Activated CD4-positive, alpha-beta memory T cell treated with anti-CD3 and anti-CD28 coated beads, Interleukin-2, amount 10 ng/mL, durations not matched to agents 7 days and 5 days (primary cell): ENCODE measurements around the gene EVC. TPM values are rescaled to one million over a fixed set of nuclear protein-coding genes. Genes with fewer than 3 reads are reported as not detected.

Source experiments
- CTCF ChIA-PET: fragments of 350-600 bp; sonication (Branson Sonifier 250); formaldehyde crosslinking; loops from one replicate; lab custom pipeline; 2021; ENCODE audit warnings: antibody characterized with exemption, inconsistent platforms; lab: Charles Lee
- POLR2A ChIA-PET: fragments of 350-600 bp; sonication (Branson Sonifier 250); formaldehyde crosslinking; loops from one replicate; lab custom pipeline; 2021; ENCODE audit warnings: antibody characterized with exemption; lab: Charles Lee
- DNase-seq: peaks from one replicate; pipeline ENCODE4 v3.0.0-alpha.2; 2020
- H3K27ac Mint-ChIP-seq: one replicate; pipeline ENCODE4 v1.8.0; 2021; ENCODE audit warnings: mild to moderate bottlenecking, mixed read lengths
- H3K27me3 Mint-ChIP-seq: one replicate; pipeline ENCODE4 v1.8.0; 2021; ENCODE audit warnings: mixed read lengths
- H3K36me3 Mint-ChIP-seq: one replicate; pipeline ENCODE4 v1.8.0; 2021; ENCODE audit warnings: low read depth, mixed read lengths
- H3K4me1 Mint-ChIP-seq: one replicate; pipeline ENCODE4 v1.8.0; 2021; ENCODE audit warnings: mixed read lengths
- H3K4me3 Mint-ChIP-seq: one replicate; pipeline ENCODE4 v1.8.0; 2021; ENCODE audit warnings: mild to moderate bottlenecking, mixed read lengths
- H3K9me3 Mint-ChIP-seq: one replicate; pipeline ENCODE4 v1.8.0; 2021; ENCODE audit warnings: mixed read lengths
- total RNA-seq, 2 experiments: library from RNA; stranded (reverse); gene quantifications; one replicate each; pipeline ENCODE4 v1.2.3, GENCODE V29; 2021

The EVC gene
- total RNA-seq, 2 experiments from 2014 or later, result 3.2 to 4.7 TPM

DNA sequence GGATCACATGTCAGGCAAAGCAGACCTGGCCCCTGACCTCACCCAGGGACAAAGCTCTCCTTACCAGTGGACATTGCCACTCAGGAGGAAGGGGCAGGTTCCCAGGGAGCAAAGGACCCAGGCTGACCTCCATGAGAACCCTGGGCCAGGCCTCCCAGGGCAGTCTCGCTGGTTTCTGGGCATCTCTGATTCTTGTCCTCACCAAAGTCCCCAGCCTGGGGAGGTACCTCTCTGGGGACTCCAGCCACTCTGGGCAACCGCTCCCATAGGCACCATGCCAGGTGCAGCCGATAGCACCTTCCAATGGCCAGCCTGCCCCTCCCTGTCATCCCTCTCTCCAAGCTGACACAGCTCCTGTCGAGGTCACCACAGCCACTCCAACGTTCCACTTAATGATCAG lies 10.5 kb upstream of the EVC start:
- Mint-ChIP-seq H3K27me3 (no peaks in the 10 kb centered on the region), H3K9me3 (peaks cover 5% of the 10 kb centered on the region), H3K27ac (no peak overlapping the region), H3K4me3 (no peak overlapping the region), H3K36me3 (no peaks in the 10 kb centered on the region), H3K4me1 (no peaks in the 10 kb centered on the region)
- ChIA-PET CTCF (no interaction called here), POLR2A (no interaction called here)
- no peak for DNase-seq

DNA sequence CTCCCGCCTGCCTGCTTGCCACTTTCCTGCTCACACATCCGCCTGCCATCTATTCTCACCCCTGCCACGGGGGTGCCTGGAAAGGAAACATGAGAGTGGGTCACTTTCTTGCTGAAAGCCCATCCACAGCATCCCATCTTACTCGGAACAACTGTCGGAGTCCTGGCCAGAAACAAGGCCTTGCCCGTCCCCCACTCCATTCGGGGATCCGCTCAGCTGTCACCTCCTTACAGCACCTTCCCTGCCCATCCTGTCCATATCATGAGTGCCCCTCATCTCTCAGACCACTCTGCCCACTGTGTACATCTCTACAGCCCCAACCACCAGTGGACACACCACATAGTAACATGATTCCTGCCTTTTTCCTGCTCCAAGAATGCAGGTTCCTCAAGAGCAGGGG lies 9.0 kb upstream of the EVC start:
- ChIA-PET POLR2A (no interaction called here), CTCF (no interaction called here)
- peaks cover 5% of the 10 kb centered on the region for H3K9me3 Mint-ChIP-seq
- DNase-seq, result no peak
- peaks cover 5% of the 10 kb centered on the region for H3K27me3 Mint-ChIP-seq
- H3K4me1 Mint-ChIP-seq, result peaks cover 4% of the 10 kb centered on the region
- no peak overlapping the region for H3K4me3 Mint-ChIP-seq
- no peak overlapping the region for H3K27ac Mint-ChIP-seq
- H3K36me3 Mint-ChIP-seq, result no peaks in the 10 kb centered on the region

DNA sequence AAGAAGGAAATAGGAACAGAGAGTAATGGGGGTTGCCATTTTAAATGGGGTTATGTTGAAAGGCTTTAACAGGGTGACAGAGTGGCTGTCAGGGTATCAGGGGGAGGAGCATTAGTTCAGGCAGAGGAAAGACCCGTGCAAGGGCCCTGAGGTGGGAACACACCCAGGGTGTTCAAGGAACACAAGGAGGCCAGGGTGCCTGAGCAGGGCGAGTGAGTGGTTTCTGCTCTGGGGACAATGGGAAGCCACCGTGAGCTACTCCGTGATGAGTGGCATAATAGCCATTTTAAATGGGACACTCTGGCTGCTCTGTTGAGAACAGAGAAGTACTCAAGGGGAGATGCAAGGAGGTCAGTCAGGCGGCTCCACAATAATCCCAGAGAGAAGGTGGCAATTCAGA lies 7.2 kb upstream of the EVC start:
- H3K27me3 Mint-ChIP-seq, result peaks cover 15% of the 10 kb centered on the region
- POLR2A ChIA-PET, result no interaction called here
- DNase-seq, result no peak
- no peak overlapping the region for H3K4me3 Mint-ChIP-seq
- H3K36me3 Mint-ChIP-seq, result no peaks in the 10 kb centered on the region
- H3K27ac Mint-ChIP-seq, result no peak overlapping the region
- CTCF ChIA-PET, result no interaction called here
- H3K4me1 Mint-ChIP-seq, result peaks cover 12% of the 10 kb centered on the region
- peaks cover 5% of the 10 kb centered on the region for H3K9me3 Mint-ChIP-seq

DNA sequence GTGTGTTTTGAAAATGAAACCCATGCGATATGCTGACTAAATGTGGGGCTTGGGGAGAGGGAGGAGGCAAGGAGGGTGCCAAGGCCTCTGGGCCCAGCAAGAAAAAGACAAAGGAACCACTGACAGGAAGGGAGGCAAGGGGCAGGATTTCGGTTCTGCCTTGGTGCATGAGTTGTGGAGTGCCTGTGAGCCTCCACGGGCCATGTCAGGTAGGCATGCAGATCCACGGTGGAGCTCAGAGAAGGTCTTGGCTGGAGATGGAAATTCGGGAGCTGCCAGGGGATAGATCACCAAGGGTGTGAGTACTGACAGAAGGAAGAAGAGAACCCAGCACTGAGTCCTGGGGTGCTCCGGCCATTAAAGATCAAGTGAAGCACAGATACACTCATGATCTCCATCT lies 6.7 kb upstream of the EVC start:
- Mint-ChIP-seq H3K36me3 (no peaks in the 10 kb centered on the region), H3K27ac (no peak overlapping the region), H3K27me3 (peaks cover 15% of the 10 kb centered on the region), H3K4me1 (peaks cover 12% of the 10 kb centered on the region), H3K4me3 (no peak overlapping the region), H3K9me3 (peaks cover 5% of the 10 kb centered on the region)
- CTCF ChIA-PET, result no interaction called here
- DNase-seq, result no peak
- POLR2A ChIA-PET, result no interaction called here

DNA sequence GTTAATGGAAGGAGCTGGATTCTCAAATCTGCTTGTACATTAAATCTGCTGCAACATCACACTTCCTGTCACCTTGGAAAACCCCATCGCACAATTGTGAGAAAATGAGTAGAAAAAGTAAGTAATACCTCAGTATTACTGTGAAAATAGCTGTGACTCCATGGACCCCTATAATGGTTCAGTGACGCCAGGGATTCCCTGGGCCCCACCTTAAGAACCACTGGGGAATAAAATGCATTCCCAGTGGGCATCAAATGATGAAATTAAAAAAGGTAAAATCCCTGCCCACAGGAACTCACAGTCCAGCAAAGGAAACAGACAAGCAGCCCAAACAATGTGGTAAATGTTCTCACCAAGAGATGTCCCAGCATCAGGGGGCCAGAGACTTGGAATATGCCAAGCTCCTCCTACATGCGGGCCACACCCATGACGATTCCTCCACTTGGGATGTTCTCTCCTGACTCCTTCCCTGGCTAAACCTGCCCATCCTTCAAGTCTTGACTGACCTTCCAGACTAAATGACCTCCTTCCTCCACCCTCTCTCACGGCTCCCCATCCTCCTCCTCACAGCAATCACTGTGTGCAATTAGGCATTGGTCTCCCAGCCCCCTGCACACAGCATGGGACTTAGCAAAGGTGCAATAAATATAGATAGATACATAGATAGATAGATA lies 5.2 kb upstream of the EVC start:
- Mint-ChIP-seq H3K9me3 (peaks cover 5% of the 10 kb centered on the region), H3K27me3 (peaks cover 27% of the 10 kb centered on the region), H3K4me1 (peaks cover 15% of the 10 kb centered on the region), H3K4me3 (no peak overlapping the region), H3K27ac (no peak overlapping the region), H3K36me3 (peaks cover 3% of the 10 kb centered on the region)
- ChIA-PET POLR2A (no interaction called here), CTCF (no interaction called here)
- no peak for DNase-seq

DNA sequence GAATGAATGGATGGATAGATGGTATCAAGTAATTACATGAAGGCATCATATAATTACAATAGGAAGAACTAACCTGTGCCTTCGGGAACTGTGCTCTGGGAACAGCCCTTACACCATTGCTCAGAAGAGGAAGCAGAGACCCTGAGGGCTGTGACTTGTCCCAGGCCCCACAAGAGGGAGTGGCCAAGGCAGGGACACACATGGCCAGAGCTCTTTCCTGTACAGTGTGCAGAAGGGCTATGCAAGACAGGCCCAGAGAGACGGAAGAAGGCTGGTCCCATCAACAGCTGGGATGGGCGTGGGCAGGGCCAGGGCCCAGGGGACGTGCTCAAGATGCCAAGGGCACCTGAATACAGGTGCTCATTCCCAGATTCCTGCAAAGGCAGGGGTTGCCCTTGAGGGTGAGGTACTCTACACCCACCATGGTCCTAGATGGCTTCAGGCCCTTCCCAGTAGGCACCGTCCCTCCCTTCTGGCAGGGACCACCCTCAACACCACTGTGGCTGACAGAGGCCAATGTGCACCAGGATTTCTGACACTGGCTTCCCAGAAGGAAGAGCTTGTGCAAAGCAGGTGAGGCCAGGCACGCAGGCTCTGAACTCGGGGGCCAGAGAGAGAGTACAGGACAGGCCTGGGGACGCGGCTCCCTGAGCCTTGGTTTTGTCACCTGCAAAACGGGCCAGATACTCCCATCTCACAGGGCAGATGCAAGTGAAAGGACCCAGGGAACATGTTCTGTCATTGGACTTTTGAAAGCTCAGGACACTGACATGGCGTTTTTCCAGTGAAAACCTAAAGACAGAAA lies 4.3 kb upstream of the EVC start:
- peaks cover 3% of the 10 kb centered on the region for H3K36me3 Mint-ChIP-seq

DNA sequence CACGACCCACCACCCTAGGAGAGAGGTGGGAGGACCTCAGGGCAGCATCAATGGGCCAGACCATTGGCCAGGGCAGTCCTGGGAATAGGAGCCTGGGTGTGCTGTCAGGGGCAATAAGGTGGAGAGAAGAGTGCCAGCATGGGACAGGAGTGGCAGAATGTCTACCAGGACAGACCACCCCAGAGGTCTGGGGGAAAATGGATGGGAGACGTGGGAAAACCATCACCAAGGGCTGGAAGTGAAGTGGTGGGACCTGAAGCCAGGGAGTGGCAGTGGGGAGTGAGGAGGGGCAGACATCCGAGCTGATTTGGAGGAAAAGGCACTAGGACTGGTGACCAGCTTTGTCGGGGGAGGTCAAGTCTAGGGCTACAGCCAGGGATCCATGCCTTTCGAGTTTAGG lies 3.6 kb upstream of the EVC start:
- ChIA-PET CTCF (interaction anchor here (0.6 kb wide), 1 partner anchor 168 kb away, joined by 3 read pairs; no protein-coding TSS in a partner anchor), POLR2A (no interaction called here)
- H3K4me3 Mint-ChIP-seq, result peak overlapping the region; percentile 63
- H3K9me3 Mint-ChIP-seq, result peaks cover 5% of the 10 kb centered on the region
- peaks cover 3% of the 10 kb centered on the region for H3K36me3 Mint-ChIP-seq
- H3K27ac Mint-ChIP-seq, result no peak overlapping the region
- H3K27me3 Mint-ChIP-seq, result peaks cover 35% of the 10 kb centered on the region
- DNase-seq, result no peak
- peaks cover 22% of the 10 kb centered on the region for H3K4me1 Mint-ChIP-seq

More for the DNA sequence above, 4.3 kb upstream of the EVC start:
- Mint-ChIP-seq H3K27ac (no peak overlapping the region), H3K4me1 (peaks cover 15% of the 10 kb centered on the region), H3K4me3 (peak overlapping the region; percentile 63), H3K9me3 (peaks cover 5% of the 10 kb centered on the region), H3K27me3 (peaks cover 28% of the 10 kb centered on the region)
- ChIA-PET CTCF (no interaction called here), POLR2A (no interaction called here)
- DNase-seq, result no peak

DNA sequence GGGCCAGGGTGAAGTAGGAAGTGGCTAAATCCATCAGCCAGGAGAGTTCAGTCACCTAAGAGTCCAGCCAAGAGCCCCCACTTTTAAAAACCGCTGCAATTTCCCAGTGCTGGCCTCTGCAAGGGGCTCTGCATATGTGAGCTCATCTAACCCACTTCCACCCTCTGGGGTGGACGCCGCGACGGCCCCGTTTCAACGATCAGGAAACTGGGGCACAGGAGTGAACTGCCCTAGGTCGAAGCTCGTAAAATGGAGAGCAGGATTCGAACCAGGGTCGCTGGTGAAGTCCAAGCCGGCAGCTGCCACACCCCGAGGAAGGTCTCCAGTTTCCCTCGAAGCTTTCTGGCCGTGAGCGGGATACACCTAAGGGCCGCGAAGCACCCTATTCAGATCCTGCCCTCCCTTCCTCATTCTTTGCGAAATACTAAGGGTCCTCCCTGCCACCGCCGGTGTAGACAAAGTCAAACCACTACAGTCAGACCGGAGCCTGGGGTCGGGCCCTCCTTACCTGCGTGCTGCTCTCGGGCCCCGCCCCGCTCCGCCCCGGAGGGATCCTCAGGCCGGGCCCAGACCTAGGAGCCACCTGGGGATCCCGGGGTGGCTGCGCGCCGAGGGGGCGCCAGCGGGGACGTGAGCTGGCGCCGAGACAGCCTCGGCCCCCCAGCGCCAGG lies 3.1 kb upstream of the EVC start:
- H3K4me3 Mint-ChIP-seq, result peak overlapping the region; percentile 63
- peaks cover 5% of the 10 kb centered on the region for H3K9me3 Mint-ChIP-seq
- peaks cover 39% of the 10 kb centered on the region for H3K27me3 Mint-ChIP-seq
- no peak for DNase-seq
- ChIA-PET CTCF (interaction anchor here (0.6 kb wide), 1 partner anchor 168 kb away, joined by 3 read pairs; no protein-coding TSS in a partner anchor), POLR2A (no interaction called here)
- peaks cover 6% of the 10 kb centered on the region for H3K36me3 Mint-ChIP-seq
- peaks cover 26% of the 10 kb centered on the region for H3K4me1 Mint-ChIP-seq
- H3K27ac Mint-ChIP-seq, result no peak overlapping the region

DNA sequence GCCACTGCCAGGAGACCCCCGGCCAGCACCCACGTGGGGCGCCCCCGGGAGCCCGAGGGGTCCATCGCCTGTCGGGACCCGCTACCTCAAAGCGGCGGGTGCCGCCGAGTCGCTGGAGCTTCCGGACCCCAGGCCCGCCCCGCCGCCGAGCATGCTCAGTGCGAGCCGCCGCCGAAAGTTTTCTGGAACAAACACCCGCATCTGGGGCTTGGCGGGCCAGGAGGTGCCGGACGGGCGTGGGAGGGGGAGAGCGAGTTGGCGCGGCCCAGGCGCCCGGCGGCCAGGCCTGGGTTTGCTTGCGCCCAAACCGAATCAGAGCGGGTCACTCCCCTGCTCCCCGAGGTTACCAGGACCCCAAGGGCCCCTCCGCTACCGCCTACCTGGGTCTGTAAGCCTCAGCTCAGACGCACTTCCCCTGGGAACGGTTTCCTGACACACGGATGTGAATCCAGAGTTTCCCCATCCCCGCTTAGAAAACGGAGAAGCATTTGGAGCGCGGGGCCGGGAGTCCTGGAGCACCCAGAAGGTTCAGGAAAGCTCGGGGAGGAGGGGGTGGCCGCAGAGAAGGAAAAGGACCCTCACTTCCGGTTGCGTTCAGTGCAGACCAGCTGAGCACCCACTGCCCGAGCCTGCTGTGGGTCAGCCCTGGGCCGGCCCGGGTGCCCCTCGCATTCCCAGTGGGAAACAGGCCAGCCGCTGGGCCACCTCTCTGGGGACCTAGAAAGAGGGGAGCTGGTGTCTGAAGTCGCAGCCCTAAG lies 2.4 kb upstream of the EVC start, which contains the start of gene EVC2:
TSS of gene EVC2 (minus strand) at position 111 of the 758 bp plus-strand sequence. CDS start at position 65, 46 bp downstream.
- no peak within 1 kb of the TSS for H3K27ac Mint-ChIP-seq
- H3K4me1 Mint-ChIP-seq, result peaks cover 26% of the 10 kb centered on the region
- CTCF ChIA-PET, result no interaction called here
- H3K9me3 Mint-ChIP-seq, result peaks cover 5% of the 10 kb centered on the region
- peaks cover 6% of the 10 kb centered on the region for H3K36me3 Mint-ChIP-seq
- POLR2A ChIA-PET, result no interaction called here
- peak; percentile 47 for DNase-seq
- H3K4me3 Mint-ChIP-seq, result peak within 1 kb of the TSS; percentile 63
- peaks cover 39% of the 10 kb centered on the region for H3K27me3 Mint-ChIP-seq

DNA sequence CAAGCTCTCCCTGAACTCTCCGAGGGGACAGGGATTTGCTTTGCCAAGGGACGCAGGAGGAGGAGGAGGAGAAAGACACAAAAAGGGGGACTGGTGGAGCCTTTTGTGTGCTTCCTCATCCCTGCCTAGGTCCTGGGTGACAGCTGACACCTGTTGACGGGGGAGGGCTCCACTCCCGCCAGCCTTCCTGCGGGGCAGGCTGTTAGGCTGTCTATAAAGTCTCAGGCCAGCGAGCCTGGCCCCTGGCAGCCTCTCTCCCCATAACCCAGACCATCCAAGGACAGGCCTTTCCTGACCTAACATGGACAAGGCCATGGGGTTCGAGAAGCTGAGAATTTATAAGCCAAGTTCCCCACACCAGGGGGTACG lies 1.8 kb upstream of the EVC start:
- Mint-ChIP-seq H3K4me1 (peaks cover 26% of the 10 kb centered on the region), H3K36me3 (peaks cover 6% of the 10 kb centered on the region), H3K27ac (no peak overlapping the region), H3K4me3 (no peak overlapping the region), H3K9me3 (peaks cover 1% of the 10 kb centered on the region), H3K27me3 (peaks cover 39% of the 10 kb centered on the region)
- ChIA-PET POLR2A (no interaction called here), CTCF (no interaction called here)
- no peak for DNase-seq

DNA sequence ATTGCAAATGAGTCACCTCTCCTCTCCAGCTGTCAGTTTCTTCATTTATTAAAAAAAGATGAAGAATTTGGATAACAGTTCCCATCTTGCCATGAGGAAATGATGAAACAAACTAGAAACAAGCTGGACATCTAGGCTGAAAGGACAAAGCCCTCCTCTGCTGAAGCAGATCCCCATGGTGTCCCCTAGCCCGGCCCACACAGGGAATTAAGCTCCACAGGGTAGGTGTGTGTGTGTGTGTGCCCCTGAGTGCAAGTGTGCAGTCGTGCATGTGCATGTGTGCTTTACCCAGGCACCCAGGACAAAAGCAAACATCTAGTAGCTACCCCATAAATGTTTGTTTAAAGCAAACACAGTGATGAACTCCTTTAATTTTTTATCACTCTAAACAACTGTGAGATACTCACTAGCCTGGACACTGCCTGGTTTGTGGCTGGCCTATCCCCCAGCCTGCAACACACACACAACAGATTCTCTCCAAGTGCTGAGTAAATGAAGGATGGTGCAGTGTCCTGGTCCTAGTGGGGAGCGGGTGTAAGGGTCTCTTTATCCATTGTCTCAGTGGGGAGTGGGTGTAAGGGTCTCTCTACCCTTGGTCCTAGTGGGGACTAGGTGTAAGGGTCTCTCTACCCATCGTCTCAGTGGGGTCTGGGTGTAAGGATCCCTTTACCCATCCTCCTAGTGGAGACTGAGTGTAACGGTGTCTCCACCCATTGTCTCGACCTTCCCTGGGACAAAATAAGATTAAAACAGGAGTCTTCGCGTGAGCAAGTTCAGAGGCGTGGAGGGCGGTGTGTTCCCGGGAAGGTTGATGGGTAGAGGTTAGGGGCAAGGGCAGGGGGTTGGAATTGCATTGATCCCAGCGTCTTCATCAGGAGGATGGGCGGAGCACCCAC lies 688 bp upstream of the EVC start:
- H3K9me3 Mint-ChIP-seq, result peaks cover 4% of the 10 kb centered on the region
- peaks cover 39% of the 10 kb centered on the region for H3K27me3 Mint-ChIP-seq
- peak overlapping the region; percentile 46 for H3K27ac Mint-ChIP-seq
- peaks cover 26% of the 10 kb centered on the region for H3K4me1 Mint-ChIP-seq
- CTCF ChIA-PET, result no interaction called here
- peaks cover 8% of the 10 kb centered on the region for H3K36me3 Mint-ChIP-seq
- POLR2A ChIA-PET, result no interaction called here
- H3K4me3 Mint-ChIP-seq, result peak overlapping the region; percentile 64
- DNase-seq, result no peak
